ENCODE data around the gene MRC2. TPM values are rescaled to one million over a fixed set of nuclear protein-coding genes. Genes with fewer than 3 reads are reported as not detected.

MRC2 gene
- total RNA-seq, 1 experiment from 2014 or later = 34.3 TPM

GRCh38 chr17:62718429-62718828, 91.0 kb downstream of the MRC2 start:
- DNase-seq (ENCODE audit: low spot score) = no peak
- no peak for TF ChIP-seq EZH2 (IDR thresholded peaks at IDR 0.05; ENCODE audit: borderline replicate concordance, low read depth, low read length, poor library complexity, severe bottlenecking)
- TF ChIP-seq, protein P1, sequence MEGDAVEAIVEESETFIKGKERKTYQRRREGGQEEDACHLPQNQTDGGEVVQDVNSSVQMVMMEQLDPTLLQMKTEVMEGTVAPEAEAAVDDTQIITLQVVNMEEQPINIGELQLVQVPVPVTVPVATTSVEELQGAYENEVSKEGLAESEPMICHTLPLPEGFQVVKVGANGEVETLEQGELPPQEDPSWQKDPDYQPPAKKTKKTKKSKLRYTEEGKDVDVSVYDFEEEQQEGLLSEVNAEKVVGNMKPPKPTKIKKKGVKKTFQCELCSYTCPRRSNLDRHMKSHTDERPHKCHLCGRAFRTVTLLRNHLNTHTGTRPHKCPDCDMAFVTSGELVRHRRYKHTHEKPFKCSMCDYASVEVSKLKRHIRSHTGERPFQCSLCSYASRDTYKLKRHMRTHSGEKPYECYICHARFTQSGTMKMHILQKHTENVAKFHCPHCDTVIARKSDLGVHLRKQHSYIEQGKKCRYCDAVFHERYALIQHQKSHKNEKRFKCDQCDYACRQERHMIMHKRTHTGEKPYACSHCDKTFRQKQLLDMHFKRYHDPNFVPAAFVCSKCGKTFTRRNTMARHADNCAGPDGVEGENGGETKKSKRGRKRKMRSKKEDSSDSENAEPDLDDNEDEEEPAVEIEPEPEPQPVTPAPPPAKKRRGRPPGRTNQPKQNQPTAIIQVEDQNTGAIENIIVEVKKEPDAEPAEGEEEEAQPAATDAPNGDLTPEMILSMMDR (conservative IDR thresholded peaks at IDR 0.05; ENCODE audit: low read depth, low read length) = no peak
- CTCF ChIA-PET = no interaction called here
- intact Hi-C loops (cut with micrococcal nuclease; ENCODE audit: unreplicated experiment) = no loop called here
- H3K9me3 ChIP-seq (ENCODE audit: low read depth, low read length, poor library complexity, severe bottlenecking) = no peaks in the 10 kb centered on the region
- no peak overlapping the region for H3K4me3 ChIP-seq (ENCODE audit: low read depth, low read length, poor library complexity, severe bottlenecking)
- no peak overlapping the region for H3K27ac ChIP-seq (ENCODE audit: low read depth, low read length, poor library complexity, severe bottlenecking)
- peaks cover 5% of the 10 kb centered on the region for H3K27me3 ChIP-seq (replicated peaks; ENCODE audit: insufficient read depth, low read depth, low read length, poor library complexity)
- POLR2A ChIA-PET (ENCODE audit: low non-redundant PET) = no interaction called here
- no peaks in the 10 kb centered on the region for H3K36me3 ChIP-seq (ENCODE audit: insufficient read depth, low read length, poor library complexity, severe bottlenecking)
- H3K4me1 ChIP-seq (ENCODE audit: insufficient read depth, low read length, poor library complexity, severe bottlenecking) = no peaks in the 10 kb centered on the region
- no TSS peak for BruUV-seq (replicated peaks)

DNA sequence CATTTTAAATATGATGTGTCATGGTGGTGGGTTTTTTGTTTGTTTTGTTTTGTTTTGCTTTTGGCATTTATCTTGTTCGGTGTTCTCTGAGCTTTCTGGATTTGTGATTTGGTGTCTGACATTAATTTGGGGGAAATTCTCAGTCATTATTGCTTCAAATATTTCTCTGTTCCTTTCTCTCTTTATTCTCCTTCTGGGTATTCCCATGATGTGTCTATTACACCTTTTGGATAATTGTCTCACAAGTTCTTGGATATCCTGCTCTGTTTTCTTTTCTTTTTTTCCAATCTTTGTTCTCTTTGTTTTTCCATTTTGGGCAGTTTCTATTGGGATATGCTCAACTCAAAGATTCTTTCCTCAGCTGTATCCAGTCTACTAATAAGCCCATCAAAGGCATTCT, 92.1 kb downstream of the MRC2 start:
- Histone ChIP-seq H3K4me1 (ENCODE audit: insufficient read depth, low read length, poor library complexity, severe bottlenecking) (no peaks in the 10 kb centered on the region), H3K27me3 (replicated peaks; ENCODE audit: insufficient read depth, low read depth, low read length, poor library complexity) (peaks cover 5% of the 10 kb centered on the region), H3K27ac (ENCODE audit: low read depth, low read length, poor library complexity, severe bottlenecking) (no peak overlapping the region), H3K4me3 (ENCODE audit: low read depth, low read length, poor library complexity, severe bottlenecking) (no peak overlapping the region), H3K9me3 (ENCODE audit: low read depth, low read length, poor library complexity, severe bottlenecking) (no peaks in the 10 kb centered on the region), H3K36me3 (ENCODE audit: insufficient read depth, low read length, poor library complexity, severe bottlenecking) (no peaks in the 10 kb centered on the region)
- BruUV-seq (replicated peaks) = no TSS peak
- POLR2A ChIA-PET (ENCODE audit: low non-redundant PET) = no interaction called here
- CTCF ChIA-PET = no interaction called here
- DNase-seq (ENCODE audit: low spot score) = no peak
- intact Hi-C loops (cut with micrococcal nuclease; ENCODE audit: unreplicated experiment) = no loop called here
- no peak for TF ChIP-seq EZH2 (IDR thresholded peaks at IDR 0.05; ENCODE audit: borderline replicate concordance, low read depth, low read length, poor library complexity, severe bottlenecking)
- TF ChIP-seq, protein P1 (conservative IDR thresholded peaks at IDR 0.05; ENCODE audit: low read depth, low read length) = no peak

GRCh38 chr17:62720126-62720850, 92.8 kb downstream of the MRC2 start:
- Histone ChIP-seq H3K9me3 (ENCODE audit: low read depth, low read length, poor library complexity, severe bottlenecking) (no peaks in the 10 kb centered on the region), H3K4me1 (ENCODE audit: insufficient read depth, low read length, poor library complexity, severe bottlenecking) (no peaks in the 10 kb centered on the region), H3K27ac (ENCODE audit: low read depth, low read length, poor library complexity, severe bottlenecking) (no peak overlapping the region), H3K4me3 (ENCODE audit: low read depth, low read length, poor library complexity, severe bottlenecking) (no peak overlapping the region), H3K27me3 (replicated peaks; ENCODE audit: insufficient read depth, low read depth, low read length, poor library complexity) (peaks cover 5% of the 10 kb centered on the region), H3K36me3 (ENCODE audit: insufficient read depth, low read length, poor library complexity, severe bottlenecking) (no peaks in the 10 kb centered on the region)
- TF ChIP-seq, protein P1 (conservative IDR thresholded peaks at IDR 0.05; ENCODE audit: low read depth, low read length) = peak; percentile 37; the same call in 1 of the 2 replicates
- TF ChIP-seq EZH2 (IDR thresholded peaks at IDR 0.05; ENCODE audit: borderline replicate concordance, low read depth, low read length, poor library complexity, severe bottlenecking) = no peak
- intact Hi-C loops (cut with micrococcal nuclease; ENCODE audit: unreplicated experiment) = no loop called here
- ChIA-PET POLR2A (ENCODE audit: low non-redundant PET) (no interaction called here), CTCF (interaction anchor here (0.5 to 0.6 kb wide), 2 partner anchors 158 to 1448 kb away, joined by 3 read pairs; no protein-coding TSS in a partner anchor)
- peak; percentile 30 for DNase-seq (ENCODE audit: low spot score)
- BruUV-seq (replicated peaks) = no TSS peak
